Measurements from ENCODE around the gene EVI2B. TPM values are rescaled to one million over a fixed set of nuclear protein-coding genes. Genes with fewer than 3 reads are reported as not detected.

The EVI2B gene
- total and polyA plus RNA-seq, 9 donors, result 1.7 to 31.9 (median 3.0) TPM

DNA sequence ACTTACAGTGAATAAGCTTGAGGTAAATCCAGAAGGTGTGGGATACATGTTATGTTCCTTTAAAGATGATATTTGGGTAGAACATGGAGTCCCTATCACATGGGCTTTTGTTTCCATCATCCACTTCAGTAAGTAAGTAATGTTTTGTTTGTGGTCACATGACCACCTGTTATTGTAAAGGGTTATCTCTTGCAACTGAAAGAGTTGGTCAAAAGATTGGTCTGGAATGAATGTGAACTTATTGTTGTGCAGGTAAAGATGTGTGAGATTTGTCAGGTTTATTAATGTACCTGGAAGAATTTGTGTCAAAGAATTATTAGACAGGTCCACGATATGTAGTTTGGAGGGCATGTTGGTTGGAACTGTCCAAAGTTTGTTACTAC lies 18.4 kb downstream of the EVI2B start:
- intact Hi-C loops (cut with DNase I), result no loop called here
- DNase-seq, result no peak
- WGBS, 3 donors, result 84 to 95% (median 90%) methylated on average over 1 of the region's 1 CpG

DNA sequence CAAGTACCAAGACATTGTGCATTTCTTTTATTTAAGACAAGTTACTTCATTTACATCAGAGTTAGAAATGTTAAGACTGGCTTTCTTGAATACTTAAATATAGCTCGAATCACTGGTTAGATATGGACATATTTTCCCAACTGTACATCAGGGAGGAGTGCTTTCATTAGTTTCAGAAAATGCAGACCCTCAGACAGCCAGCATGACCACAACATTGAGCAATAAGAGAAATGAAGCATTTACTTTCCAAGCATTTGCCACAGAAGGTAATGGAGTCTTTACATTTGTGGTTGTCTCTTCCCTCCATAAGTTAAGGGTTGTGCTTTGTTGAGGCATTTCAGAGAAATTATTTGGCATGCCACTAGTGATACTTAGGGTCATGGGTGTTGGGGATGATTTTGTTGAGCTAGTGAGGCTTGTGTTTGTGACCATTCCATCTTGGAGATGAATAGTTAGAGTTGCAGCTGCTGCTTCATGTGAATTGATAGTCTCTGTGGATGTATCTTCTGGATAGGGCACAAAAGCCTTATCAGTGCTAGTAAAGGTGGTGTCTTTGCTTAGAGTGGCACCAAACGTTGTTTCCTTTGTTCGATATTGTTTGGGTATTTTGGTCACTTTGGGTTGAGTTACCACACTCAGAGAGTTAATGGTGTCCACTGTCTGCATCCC lies 18.9 kb downstream of the EVI2B start:
- Histone ChIP-seq H3K27me3 (no peaks in the 10 kb centered on the region), H3K4me1 (ENCODE audit: insufficient read depth) (no peaks in the 10 kb centered on the region), H3K36me3 (no peaks in the 10 kb centered on the region), H3K4me3 (no peak overlapping the region), H3K9me3 (no peaks in the 10 kb centered on the region), H3K27ac (no peak overlapping the region)
- 89 to 96% (median 90%) methylated on average over 3 of the region's 3 CpGs for WGBS, 3 donors
- intact Hi-C loops (cut with DNase I), result no loop called here
- DNase-seq, result no peak
- TF ChIP-seq EP300 (IDR thresholded peaks at IDR 0.05) (no peak), POLR2A (IDR thresholded peaks at IDR 0.05) (no peak)
- TF ChIP-seq, protein P1, sequence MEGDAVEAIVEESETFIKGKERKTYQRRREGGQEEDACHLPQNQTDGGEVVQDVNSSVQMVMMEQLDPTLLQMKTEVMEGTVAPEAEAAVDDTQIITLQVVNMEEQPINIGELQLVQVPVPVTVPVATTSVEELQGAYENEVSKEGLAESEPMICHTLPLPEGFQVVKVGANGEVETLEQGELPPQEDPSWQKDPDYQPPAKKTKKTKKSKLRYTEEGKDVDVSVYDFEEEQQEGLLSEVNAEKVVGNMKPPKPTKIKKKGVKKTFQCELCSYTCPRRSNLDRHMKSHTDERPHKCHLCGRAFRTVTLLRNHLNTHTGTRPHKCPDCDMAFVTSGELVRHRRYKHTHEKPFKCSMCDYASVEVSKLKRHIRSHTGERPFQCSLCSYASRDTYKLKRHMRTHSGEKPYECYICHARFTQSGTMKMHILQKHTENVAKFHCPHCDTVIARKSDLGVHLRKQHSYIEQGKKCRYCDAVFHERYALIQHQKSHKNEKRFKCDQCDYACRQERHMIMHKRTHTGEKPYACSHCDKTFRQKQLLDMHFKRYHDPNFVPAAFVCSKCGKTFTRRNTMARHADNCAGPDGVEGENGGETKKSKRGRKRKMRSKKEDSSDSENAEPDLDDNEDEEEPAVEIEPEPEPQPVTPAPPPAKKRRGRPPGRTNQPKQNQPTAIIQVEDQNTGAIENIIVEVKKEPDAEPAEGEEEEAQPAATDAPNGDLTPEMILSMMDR (IDR thresholded peaks at IDR 0.05), result no peak

More for the DNA sequence above, 18.4 kb downstream of the EVI2B start:
- Histone ChIP-seq H3K27me3 (no peaks in the 10 kb centered on the region), H3K27ac (no peak overlapping the region), H3K4me1 (ENCODE audit: insufficient read depth) (no peaks in the 10 kb centered on the region), H3K4me3 (no peak overlapping the region), H3K36me3 (no peaks in the 10 kb centered on the region), H3K9me3 (no peaks in the 10 kb centered on the region)
- TF ChIP-seq EP300 (IDR thresholded peaks at IDR 0.05) (no peak), POLR2A (IDR thresholded peaks at IDR 0.05) (no peak)
- TF ChIP-seq, protein P1 (IDR thresholded peaks at IDR 0.05), result no peak

DNA sequence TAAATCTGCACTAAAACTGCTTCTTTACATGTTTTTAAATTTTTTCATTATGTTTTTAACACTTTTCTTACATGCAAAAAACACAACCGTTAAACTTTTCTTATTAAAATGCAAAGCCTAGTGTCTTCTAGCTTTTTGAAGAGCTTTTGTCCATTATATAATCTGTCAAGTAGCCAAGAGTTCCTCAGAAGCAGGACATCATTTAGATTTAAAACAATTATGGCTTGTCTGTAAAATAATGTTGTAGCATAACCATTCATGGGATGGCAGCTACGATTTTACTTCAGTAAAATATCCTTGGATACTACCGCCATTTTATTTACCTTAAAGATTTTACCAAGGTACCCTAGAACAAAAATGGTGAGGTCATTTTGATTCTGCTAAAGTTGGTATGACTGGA lies 19.6 kb downstream of the EVI2B start:
- no peak for DNase-seq
- 94 to 96% (median 95%) methylated on average over 3 of the region's 3 CpGs for WGBS, 3 donors
- no peak for TF ChIP-seq EP300 (IDR thresholded peaks at IDR 0.05)
- Histone ChIP-seq H3K4me3 (no peak overlapping the region), H3K27ac (no peak overlapping the region), H3K36me3 (no peaks in the 10 kb centered on the region), H3K27me3 (no peaks in the 10 kb centered on the region), H3K9me3 (no peaks in the 10 kb centered on the region), H3K4me1 (ENCODE audit: insufficient read depth) (no peaks in the 10 kb centered on the region)
- intact Hi-C loops (cut with DNase I), result no loop called here

DNA sequence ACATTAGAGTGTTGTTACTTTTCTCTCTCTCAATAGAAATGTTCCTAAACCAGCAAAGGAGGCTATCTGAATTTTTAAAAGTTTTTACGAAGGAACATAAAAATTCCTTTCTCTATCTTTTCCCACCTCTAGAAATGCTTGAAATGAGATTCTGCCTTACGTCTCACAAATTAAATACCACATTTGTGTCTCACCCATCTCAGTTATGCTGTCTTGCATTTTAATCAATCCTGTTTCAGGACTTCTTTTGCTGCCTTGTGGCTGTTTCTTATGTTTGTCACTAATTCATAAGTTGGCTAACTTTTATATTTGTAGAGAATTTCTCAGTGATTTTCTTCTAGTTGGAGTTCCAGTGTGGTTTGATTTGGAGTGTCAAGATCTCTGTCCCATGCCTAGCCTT lies 20.3 kb downstream of the EVI2B start:
- no peaks in the 10 kb centered on the region for H3K36me3 ChIP-seq
- intact Hi-C loops (cut with DNase I), result no loop called here
- no peak overlapping the region for H3K4me3 ChIP-seq
- H3K4me1 ChIP-seq (ENCODE audit: insufficient read depth), result no peaks in the 10 kb centered on the region
- no peak overlapping the region for H3K27ac ChIP-seq
- no peaks in the 10 kb centered on the region for H3K27me3 ChIP-seq
- TF ChIP-seq, protein P1 (IDR thresholded peaks at IDR 0.05), result no peak
- no peak for TF ChIP-seq EP300 (IDR thresholded peaks at IDR 0.05)
- TF ChIP-seq POLR2A (IDR thresholded peaks at IDR 0.05), result no peak
- WGBS, 3 donors, result 66 to 90% (median 86%) methylated on average over 2 of the region's 2 CpGs
- no peaks in the 10 kb centered on the region for H3K9me3 ChIP-seq
- DNase-seq, result no peak

DNA sequence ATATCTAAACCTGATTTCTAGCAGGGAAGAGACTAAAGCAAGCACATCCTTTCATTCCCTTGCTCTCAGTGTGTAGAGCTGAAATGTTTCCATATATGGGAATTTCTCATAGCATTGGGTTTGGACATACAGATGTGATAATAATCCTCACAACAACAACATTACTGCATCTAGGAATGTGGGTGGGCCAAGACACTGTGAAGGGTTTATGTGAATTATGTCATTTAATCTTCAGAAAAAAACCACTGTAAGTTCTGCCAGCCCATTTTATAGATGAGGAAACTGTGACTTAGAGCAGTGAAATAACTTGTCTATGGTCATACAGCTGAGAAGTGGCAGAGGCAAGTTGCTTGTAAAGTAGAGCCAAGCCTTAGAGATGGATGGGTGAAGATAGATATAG lies 22.0 kb downstream of the EVI2B start:
- TF ChIP-seq EP300 (IDR thresholded peaks at IDR 0.05), result no peak
- no peak for TF ChIP-seq POLR2A (IDR thresholded peaks at IDR 0.05)
- TF ChIP-seq, protein P1 (IDR thresholded peaks at IDR 0.05), result no peak
- Histone ChIP-seq H3K36me3 (no peaks in the 10 kb centered on the region), H3K27ac (no peak overlapping the region), H3K9me3 (no peaks in the 10 kb centered on the region), H3K27me3 (no peaks in the 10 kb centered on the region), H3K4me1 (ENCODE audit: insufficient read depth) (no peaks in the 10 kb centered on the region), H3K4me3 (no peak overlapping the region)
- DNase-seq, result no peak
- intact Hi-C loops (cut with DNase I), result no loop called here

Measured in ovary (tissue), 9 donors.